Forelimb muscle (tissue), 1 donor: ENCODE data around the gene KRTAP5-10. TPM values are rescaled to one million over a fixed set of nuclear protein-coding genes. Genes with fewer than 3 reads are reported as not detected.
"Not testable (repeated sequence)": the region's sequence is repeated elsewhere in the genome, so short reads cannot be mapped to it uniquely, and the experiment has no call there.

Experiments
- DNase-seq: peaks from one replicate; pipeline ENCODE4 v3.0.0-alpha.2; 2013; ENCODE audit warnings: low read depth
- polyA plus RNA-seq: library from polyadenylated mRNA; unstranded; fragments of 120-200 nt; gene quantifications from one replicate; pipeline ENCODE4 v1.2.1, GENCODE V29; 2013; ENCODE audit not compliant: insufficient read length

Gene KRTAP5-10
- polyA plus RNA-seq, 1 donor: not detected

- no peak for DNase-seq
These were observed 22.2 kb upstream of the KRTAP5-10 start for GRCh38 chr11:71542879-71543777.

GRCh38 chr11:71543866-71544265 is 21.5 kb upstream of the KRTAP5-10 start:
- no peak for DNase-seq

GRCh38 chr11:71544525-71545214 is 20.7 kb upstream of the KRTAP5-10 start:
- DNase-seq: no peak

GRCh38 chr11:71545405-71545966 is 19.9 kb upstream of the KRTAP5-10 start:
- no peak for DNase-seq

- no peak for DNase-seq
These were observed 17.2 kb upstream of the KRTAP5-10 start, which contains the start of gene KRTAP5-9 for GRCh38 chr11:71548120-71548519. TSS of gene KRTAP5-9 (plus strand) at chr11:71548420. CDS start at chr11:71548658, 238 bp downstream.

GRCh38 chr11:71548716-71549151 is 16.6 kb upstream of the KRTAP5-10 start:
- no peak for DNase-seq

- no peak for DNase-seq
These were observed 13.7 kb upstream of the KRTAP5-10 start for GRCh38 chr11:71551711-71552110.

GRCh38 chr11:71554996-71555395 is 10.4 kb upstream of the KRTAP5-10 start:
- DNase-seq: no peak

GRCh38 chr11:71555508-71555907 is 9.9 kb upstream of the KRTAP5-10 start:
- no peak for DNase-seq

GRCh38 chr11:71556018-71556417 is 9.3 kb upstream of the KRTAP5-10 start:
- DNase-seq: no peak

- no peak for DNase-seq
These were observed 8.1 kb upstream of the KRTAP5-10 start for GRCh38 chr11:71557257-71557656.

- DNase-seq: no peak
These were observed 6.4 kb upstream of the KRTAP5-10 start for GRCh38 chr11:71558996-71559395.

- DNase-seq: no peak
These were observed 3.2 kb upstream of the KRTAP5-10 start for GRCh38 chr11:71562120-71562519.

GRCh38 chr11:71563406-71563805 is 2.0 kb upstream of the KRTAP5-10 start:
- DNase-seq: no peak

- DNase-seq: no peak
These were observed 933 bp upstream of the KRTAP5-10 start for GRCh38 chr11:71564430-71564829.

GRCh38 chr11:71566081-71566620 is 788 bp downstream of the KRTAP5-10 start:
- no peak for DNase-seq

- DNase-seq: not testable (repeated sequence)
These were observed 1.6 kb downstream of the KRTAP5-10 start for GRCh38 chr11:71566626-71567599.

GRCh38 chr11:71567633-71568032 is 2.3 kb downstream of the KRTAP5-10 start:
- DNase-seq: not testable (repeated sequence)

GRCh38 chr11:71568704-71569349 is 3.5 kb downstream of the KRTAP5-10 start:
- peak; percentile 13 for DNase-seq

- DNase-seq: not testable (repeated sequence)
These were observed 5.9 kb downstream of the KRTAP5-10 start for GRCh38 chr11:71571101-71571850.
